GM19240 (cell line): ENCODE data around the gene IPCEF1.

Experiments
- DNase-seq: peaks from one replicate; pipeline ENCODE4 v3.0.0; 2011; ENCODE audit warnings: low spot score; ENCODE audit not compliant: insufficient read length

IPCEF1 gene

GRCh38 chr6:154113392-154113791, 243.2 kb downstream of the IPCEF1 start:
- DNase-seq, result no peak

DNA sequence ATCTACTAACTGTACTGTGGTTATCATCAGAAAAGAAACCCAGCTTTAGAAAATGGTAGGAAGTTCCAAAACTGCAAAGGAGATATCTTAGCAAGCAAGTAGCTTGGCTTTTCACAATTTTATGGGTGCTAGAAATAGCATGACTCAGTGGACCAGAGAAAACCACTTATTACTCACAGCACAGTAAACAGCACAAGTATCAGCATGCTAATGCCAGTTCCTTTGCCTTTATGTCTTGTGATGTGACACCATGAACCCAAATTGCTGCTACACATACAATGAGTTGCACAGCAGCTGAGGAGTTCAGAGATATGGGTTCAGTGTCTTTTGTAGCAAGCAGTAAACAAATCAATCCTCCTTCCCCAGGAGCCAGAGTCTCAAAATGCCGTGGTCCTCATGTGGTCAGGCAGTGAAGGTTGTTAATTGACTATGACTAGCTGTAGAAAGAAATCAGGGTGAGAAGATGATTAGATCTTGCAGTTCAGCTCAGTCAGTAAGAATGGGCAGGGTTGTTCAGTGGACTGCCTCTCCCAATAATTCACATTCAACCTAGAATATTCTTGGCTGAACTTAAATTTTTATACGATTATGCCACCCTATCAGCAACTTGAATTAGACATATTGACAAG, 244.3 kb downstream of the IPCEF1 start:
- DNase-seq, result no peak

DNA sequence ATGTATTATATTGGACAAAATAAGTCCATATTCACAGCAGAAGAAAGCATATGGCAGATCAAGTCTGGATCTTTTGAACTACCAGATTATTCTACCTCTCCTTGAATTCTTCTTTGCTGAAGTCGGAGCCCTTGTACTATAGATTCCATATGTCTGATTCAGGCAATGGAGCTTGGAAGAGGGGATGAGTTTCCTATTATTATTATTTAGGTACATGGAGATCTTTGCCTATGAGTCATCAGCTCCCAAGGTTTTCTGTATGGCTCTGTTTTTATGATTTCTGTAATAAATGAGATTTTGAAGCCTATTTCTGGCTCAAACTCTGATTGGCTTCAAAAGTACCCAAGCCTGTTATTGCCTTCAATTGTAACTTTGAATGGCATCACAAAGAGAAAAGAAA, 245.6 kb downstream of the IPCEF1 start:
- no peak for DNase-seq

GRCh38 chr6:154106251-154106650, 250.4 kb downstream of the IPCEF1 start:
- DNase-seq, result no peak
